Epithelial cell of proximal tubule (primary cell): ENCODE results near the gene RBM33. TPM values are rescaled to one million over a fixed set of nuclear protein-coding genes. Genes with fewer than 3 reads are reported as not detected.

Experiments
- DNase-seq: peaks from one replicate; pipeline ENCODE4 v3.0.0-alpha.2; 2011; ENCODE audit warnings: low read depth
- H3K4me3 ChIP-seq: 2 replicates; pipeline ENCODE4 v1.5.1; 2011; ENCODE audit warnings: low read depth, mild to moderate bottlenecking, low read length
- total RNA-seq: library from RNA; depleted of rRNA; stranded (reverse); fragments of >200 nt; gene quantifications from 2 replicates; pipeline ENCODE4 v1.2.3, GENCODE V29; 2015
- TF ChIP-seq, protein P1 (sequence below): conservative IDR thresholded peaks from 2 replicates; pipeline ENCODE4 v1.5.1; 2012; ENCODE audit warnings: low read depth, mild to moderate bottlenecking, low read length

RBM33 gene
- total RNA-seq, 1 donor from 2014 or later = 18.0 TPM

DNA sequence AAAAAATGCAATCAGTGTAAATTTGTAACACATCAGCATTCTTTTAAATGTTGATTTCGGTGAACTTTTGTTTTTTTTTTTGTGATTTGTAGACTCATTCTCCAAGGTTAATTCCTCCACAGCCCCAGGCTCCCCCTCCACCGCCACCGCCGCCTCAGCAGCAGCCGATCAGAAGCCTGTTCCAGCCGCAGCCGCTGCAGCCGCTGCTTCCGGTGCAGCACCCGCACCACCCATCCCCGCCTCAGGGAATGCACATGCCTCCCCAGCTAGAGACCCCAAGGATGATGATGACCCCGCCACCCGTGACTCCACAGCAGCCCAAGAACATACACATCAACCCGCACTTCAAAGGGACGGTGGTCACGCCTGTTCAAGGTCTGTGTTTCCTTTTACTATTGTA is 66.6 kb downstream of the RBM33 start:
- no peak for DNase-seq
- no peak overlapping the region for H3K4me3 ChIP-seq
- TF ChIP-seq, protein P1, sequence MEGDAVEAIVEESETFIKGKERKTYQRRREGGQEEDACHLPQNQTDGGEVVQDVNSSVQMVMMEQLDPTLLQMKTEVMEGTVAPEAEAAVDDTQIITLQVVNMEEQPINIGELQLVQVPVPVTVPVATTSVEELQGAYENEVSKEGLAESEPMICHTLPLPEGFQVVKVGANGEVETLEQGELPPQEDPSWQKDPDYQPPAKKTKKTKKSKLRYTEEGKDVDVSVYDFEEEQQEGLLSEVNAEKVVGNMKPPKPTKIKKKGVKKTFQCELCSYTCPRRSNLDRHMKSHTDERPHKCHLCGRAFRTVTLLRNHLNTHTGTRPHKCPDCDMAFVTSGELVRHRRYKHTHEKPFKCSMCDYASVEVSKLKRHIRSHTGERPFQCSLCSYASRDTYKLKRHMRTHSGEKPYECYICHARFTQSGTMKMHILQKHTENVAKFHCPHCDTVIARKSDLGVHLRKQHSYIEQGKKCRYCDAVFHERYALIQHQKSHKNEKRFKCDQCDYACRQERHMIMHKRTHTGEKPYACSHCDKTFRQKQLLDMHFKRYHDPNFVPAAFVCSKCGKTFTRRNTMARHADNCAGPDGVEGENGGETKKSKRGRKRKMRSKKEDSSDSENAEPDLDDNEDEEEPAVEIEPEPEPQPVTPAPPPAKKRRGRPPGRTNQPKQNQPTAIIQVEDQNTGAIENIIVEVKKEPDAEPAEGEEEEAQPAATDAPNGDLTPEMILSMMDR = no peak

DNA sequence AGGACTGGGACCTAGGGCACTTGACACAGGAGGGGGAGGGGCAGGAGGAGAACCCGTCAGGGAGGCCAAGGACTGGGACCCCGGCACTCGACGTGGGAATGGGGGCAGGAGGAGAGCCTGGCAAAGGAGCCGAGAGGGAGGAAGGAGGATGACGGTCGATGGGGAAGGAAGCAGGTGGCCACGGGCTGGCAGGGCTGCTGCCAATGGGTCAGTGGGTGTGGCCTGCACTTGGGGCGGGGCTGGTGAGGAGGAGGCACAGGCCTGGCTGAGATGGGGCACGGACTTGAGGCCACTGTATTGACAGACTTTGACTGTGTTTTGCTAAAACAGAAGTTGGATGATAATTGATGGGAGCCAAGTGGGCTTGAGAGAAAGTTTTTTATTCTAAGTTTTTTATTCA is 68.9 kb downstream of the RBM33 start:
- no peak overlapping the region for H3K4me3 ChIP-seq
- DNase-seq = no peak
- TF ChIP-seq, protein P1 = no peak

DNA sequence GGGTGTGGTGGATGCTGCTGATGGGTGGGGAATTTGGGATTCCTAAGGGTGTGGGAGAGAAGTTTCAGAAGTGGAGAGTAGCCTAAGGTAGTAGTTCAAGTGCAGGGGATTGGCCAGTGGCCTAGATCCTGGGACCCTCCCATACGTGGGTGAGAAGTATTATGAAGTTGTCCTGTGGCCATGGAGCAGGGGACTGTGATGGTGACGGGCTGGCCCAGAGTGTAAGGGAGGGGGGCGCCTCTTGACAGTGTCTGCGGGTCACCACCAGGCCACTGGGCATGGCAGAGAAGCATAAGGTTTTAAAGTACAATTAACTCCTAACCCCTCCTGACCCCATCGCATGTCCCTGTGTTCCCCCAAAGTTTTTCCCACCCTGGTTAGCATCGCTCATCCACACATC is 70.2 kb downstream of the RBM33 start:
- no peak overlapping the region for H3K4me3 ChIP-seq
- TF ChIP-seq, protein P1 = no peak
- DNase-seq = no peak

DNA sequence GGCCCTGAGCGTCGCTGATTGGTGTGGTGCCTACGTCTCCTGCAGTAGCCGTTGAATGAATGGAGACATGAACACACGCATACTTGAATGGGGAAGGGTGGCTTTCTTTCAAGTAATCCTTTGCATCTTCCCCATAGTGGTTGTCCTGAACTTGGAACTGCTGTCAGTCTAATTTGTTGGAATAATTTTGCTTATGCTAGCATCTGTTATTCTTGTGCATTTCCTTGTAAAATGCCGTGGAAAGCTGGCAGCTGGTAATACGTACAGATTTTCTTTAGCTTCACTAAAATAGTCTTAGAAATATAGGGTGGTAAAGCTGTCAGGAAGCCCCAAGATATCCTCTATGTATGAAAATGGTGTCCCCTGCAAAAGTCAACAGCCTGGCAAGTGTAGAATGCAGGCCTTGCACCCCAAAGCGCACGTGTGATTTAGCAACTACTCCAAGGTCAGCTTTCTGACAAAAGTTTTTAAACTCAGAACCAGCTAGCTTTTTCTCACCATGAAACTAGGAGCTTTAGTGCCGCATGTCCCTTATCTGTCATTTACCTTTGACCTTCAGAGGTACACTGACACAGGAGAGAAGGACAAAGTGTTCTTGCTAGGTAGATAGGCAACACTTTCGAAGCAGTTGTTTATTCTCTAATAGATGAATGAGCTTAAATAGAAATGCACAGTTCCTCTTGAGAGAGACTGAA is 70.8 kb downstream of the RBM33 start:
- DNase-seq = no peak
- H3K4me3 ChIP-seq = no peak overlapping the region
- TF ChIP-seq, protein P1 = no peak

DNA sequence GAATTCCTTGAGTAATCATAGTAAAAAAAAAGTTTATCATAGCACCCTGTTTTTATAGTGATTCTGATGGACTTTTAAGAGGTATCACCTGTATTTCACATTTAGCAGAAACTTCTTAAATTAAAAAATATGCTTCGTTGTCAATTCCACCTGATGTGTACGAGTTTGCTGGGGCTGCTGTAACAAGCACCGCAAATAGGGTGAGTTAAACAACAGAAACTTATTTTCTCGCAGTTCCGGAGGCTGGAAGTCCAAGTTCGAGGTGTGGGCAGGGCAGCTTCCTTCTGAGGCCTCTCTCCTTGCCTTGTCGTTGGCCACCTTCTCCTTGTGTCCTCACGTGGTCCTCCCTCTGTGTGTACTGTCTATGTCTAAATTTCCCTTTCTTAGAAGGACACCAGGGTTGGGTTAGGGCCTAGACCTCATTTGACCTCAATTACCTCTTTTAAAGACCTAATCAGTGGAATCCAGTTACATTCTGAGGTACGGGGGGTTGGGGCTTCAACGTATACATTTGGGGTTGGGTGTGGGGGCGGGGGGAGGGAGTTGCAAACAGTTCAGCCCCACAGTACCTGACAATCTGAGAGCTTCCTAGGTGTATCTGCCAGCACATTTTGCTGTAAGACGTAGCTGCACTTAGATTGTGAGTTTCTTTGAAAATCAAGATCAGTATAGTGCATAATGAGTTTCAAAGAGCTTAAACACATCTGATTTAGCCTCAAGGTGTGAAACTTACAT is 72.7 kb downstream of the RBM33 start:
- TF ChIP-seq, protein P1 = no peak
- H3K4me3 ChIP-seq = no peak overlapping the region
- DNase-seq = no peak

DNA sequence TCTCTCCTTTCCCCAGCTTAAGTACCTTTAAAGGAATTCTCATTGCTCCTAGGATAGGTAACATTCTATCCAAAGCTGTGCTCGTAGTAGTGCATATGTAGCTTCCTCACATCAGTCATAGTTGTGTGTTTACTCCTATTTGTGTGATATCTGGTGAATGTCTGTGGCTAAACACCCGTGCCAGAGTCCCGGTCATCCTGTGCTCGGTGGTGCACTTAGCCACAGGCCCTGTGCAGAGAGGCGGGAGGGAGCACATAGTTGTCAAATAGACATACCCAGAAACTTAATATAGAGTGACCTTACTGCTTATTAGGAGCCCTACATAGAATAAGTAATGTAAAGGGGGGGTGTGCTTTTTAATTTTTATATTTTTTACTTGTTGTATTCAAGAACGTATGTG is 76.6 kb downstream of the RBM33 start:
- TF ChIP-seq, protein P1 = no peak
- no peak for DNase-seq

More for the DNA sequence above, 76.6 kb downstream of the RBM33 start:
- no peak overlapping the region for H3K4me3 ChIP-seq
